ENCODE data around the gene TSPAN4. TPM values are rescaled to one million over a fixed set of nuclear protein-coding genes. Genes with fewer than 3 reads are reported as not detected.

TSPAN4 gene
- total and polyA plus RNA-seq, 10 of the 15 experiments (the other 5 are each of a cell fraction or from before 2014, with no cell fraction given), result 0.37 to 14.0 (median 8.5) TPM; not detected in 1

DNA sequence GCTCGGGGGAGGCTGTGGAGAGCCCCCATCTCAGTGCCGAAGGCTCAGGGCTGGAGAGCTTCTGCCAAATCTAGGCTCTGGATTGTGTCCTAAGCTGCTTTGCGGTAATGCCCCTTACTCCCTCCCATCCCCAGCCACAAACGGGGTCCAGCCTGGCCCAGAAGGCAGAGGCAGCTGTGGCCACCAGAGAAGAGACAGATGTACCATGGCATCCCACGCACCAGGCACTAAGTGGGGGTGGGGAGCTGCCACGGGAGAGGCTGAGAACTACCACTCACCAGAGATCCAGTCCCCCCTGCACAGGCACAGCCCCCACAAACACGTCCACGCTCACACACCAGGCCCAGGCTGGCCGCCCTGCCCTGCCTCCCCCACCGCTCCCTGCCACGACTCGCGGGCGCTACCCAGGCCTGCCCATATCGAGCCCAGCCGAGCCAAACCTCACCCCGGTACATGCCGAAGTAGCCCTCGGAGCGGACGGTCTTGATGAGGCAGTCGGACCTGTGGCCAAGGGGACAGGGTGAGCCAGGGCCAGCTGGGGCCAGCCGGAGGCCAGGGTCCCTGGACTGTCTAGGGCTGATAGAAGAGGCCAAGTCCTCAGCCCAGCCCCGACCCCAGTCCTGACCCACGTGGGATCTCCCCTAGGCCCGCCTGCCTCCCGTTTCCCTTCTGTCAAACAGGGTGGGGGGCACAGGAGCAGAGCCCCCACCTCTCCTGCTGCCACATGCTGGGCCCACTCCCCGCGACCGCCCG, 48.5 kb upstream of the TSPAN4 start:
- DNase-seq (ENCODE audit: low read depth, low spot score), result no peak
- no TSS peak for BruUV-seq (replicated peaks)
- WGBS (ENCODE audit: insufficient coverage, insufficient replicate concordance, low lambda C conversion rate, missing lambda C conversion rate), result 87% methylated on average over 31 of the region's 31 CpGs
- RAD21 ChIA-PET (ENCODE audit: unreplicated experiment), result interaction anchor here (0.6 kb wide), 1 partner anchor 108 kb away, joined by 3 read pairs; no protein-coding TSS in a partner anchor
- H3K36me3 ChIP-seq (ENCODE audit: control insufficient read depth in 2 of 2, insufficient read depth in 2 of 2, low read length in 1 of 2), result peaks cover 0 to 9% of the 10 kb centered on the region in 2 experiments; a peak in 2 of 4 replicates
- POLR2A ChIA-PET, result no interaction called here
- no peak overlapping the region for H3K4me3 ChIP-seq
- SMC1A ChIA-PET (ENCODE audit: uncharacterized antibody, unreplicated experiment), result no interaction called here
- intact Hi-C loops (cut with micrococcal nuclease; ENCODE audit: unreplicated experiment) (no loop called here), in situ Hi-C loops (cut with MboI) (no loop called here)
- ATAC-seq, result no peak
- no peaks in the 10 kb centered on the region for H4K20me1 ChIP-seq (ENCODE audit: control insufficient read depth, insufficient read depth)
- peaks cover 20% of the 10 kb centered on the region for H3K4me1 ChIP-seq (ENCODE audit: control insufficient read depth, insufficient read depth, low read length)
- H3K9me3 ChIP-seq (replicated peaks; ENCODE audit: control insufficient read depth, insufficient read depth, low read length), result no peaks in the 10 kb centered on the region
- no peaks in the 10 kb centered on the region for H3K27me3 ChIP-seq (replicated peaks in 1 of 2; ENCODE audit: control insufficient read depth in 2 of 2, insufficient read depth in 2 of 2, low read length in 1 of 2)
- no peak overlapping the region for H3K27ac ChIP-seq (ENCODE audit: control insufficient read depth, insufficient read depth)
- FAIRE-seq, result no peak
- CTCF ChIA-PET, result no interaction called here
- H2AFZ ChIP-seq (ENCODE audit: control insufficient read depth, low read depth, low read length), result no peak overlapping the region
- no peak overlapping the region for H3K9ac ChIP-seq (ENCODE audit: control insufficient read depth, insufficient read depth, low read length)
- TF ChIP-seq, protein P1, sequence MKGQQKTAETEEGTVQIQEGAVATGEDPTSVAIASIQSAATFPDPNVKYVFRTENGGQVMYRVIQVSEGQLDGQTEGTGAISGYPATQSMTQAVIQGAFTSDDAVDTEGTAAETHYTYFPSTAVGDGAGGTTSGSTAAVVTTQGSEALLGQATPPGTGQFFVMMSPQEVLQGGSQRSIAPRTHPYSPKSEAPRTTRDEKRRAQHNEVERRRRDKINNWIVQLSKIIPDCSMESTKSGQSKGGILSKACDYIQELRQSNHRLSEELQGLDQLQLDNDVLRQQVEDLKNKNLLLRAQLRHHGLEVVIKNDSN (IDR thresholded peaks at IDR 0.05; ENCODE audit: borderline replicate concordance, extremely low read length, insufficient read depth, low read depth, low read length), result peak; percentile 3
- TF ChIP-seq GABPA (IDR thresholded peaks at IDR 0.05; ENCODE audit: low read depth), result no peak
- H3K4me2 ChIP-seq (ENCODE audit: control insufficient read depth, insufficient read depth), result peak overlapping the region; percentile 77
- peaks cover 30% of the 10 kb centered on the region for H3K79me2 ChIP-seq (ENCODE audit: control insufficient read depth, insufficient read depth, low read length)
